Mesothelial cell of epicardium (in vitro differentiated cells): ENCODE results near the gene OBSCN. TPM values are rescaled to one million over a fixed set of nuclear protein-coding genes. Genes with fewer than 3 reads are reported as not detected.
A peak's percentile ranks its signal among the peaks of the same experiment; 100 is the strongest.

ENCODE experiments used
- DNase-seq, 2 experiments: peaks; one replicate each; pipeline ENCODE4 v3.0.0; 2021; ENCODE audit warnings: low spot score in 2 of 2; ENCODE audit not compliant: unreplicated experiment in 2 of 2
- H3K27ac Mint-ChIP-seq: 2 replicates; pipeline ENCODE4 v1.8.0; 2021; ENCODE audit warnings: mixed read lengths
- H3K27me3 Mint-ChIP-seq: 2 replicates; pipeline ENCODE4 v1.8.0; 2021; ENCODE audit warnings: low read depth, mixed read lengths
- H3K36me3 Mint-ChIP-seq: 2 replicates; pipeline ENCODE4 v1.8.0; 2021; ENCODE audit warnings: mixed read lengths
- H3K4me1 Mint-ChIP-seq: 2 replicates; pipeline ENCODE4 v1.8.0; 2021; ENCODE audit warnings: mixed read lengths
- H3K4me3 Mint-ChIP-seq: 2 replicates; pipeline ENCODE4 v1.8.0; 2021; ENCODE audit warnings: mild to moderate bottlenecking, moderate library complexity, mixed read lengths
- H3K9me3 Mint-ChIP-seq: 2 replicates; pipeline ENCODE4 v1.8.0; 2021; ENCODE audit warnings: mixed read lengths
- CTCF ChIP-seq: fragments of 200-600 bp; sonication (generic); IDR thresholded peaks from one replicate; pipeline ENCODE4 v1.5.0; 2021; ENCODE audit warnings: antibody characterized with exemption; ENCODE audit not compliant: unreplicated experiment
- total RNA-seq: library from RNA; stranded (reverse); gene quantifications from 3 replicates; pipeline ENCODE4 v1.2.1, GENCODE V29; 2021

OBSCN gene
- total RNA-seq, 1 donor from 2014 or later = 113 TPM

GRCh38 chr1:228278432-228278941 is 70.6 kb downstream of the OBSCN start:
- Mint-ChIP-seq H3K4me1 (peaks cover 5% of the 10 kb centered on the region), H3K27ac (no peak overlapping the region), H3K4me3 (no peak overlapping the region), H3K27me3 (no peaks in the 10 kb centered on the region), H3K9me3 (no peaks in the 10 kb centered on the region), H3K36me3 (peaks cover 4% of the 10 kb centered on the region)
- DNase-seq = peak in 1 of 2 experiments; percentile 18
- TF ChIP-seq CTCF = no peak

GRCh38 chr1:228279011-228279721 is 71.3 kb downstream of the OBSCN start:
- Mint-ChIP-seq H3K4me1 (peaks cover 5% of the 10 kb centered on the region), H3K4me3 (no peak overlapping the region), H3K36me3 (peaks cover 6% of the 10 kb centered on the region), H3K9me3 (no peaks in the 10 kb centered on the region), H3K27me3 (no peaks in the 10 kb centered on the region), H3K27ac (no peak overlapping the region)
- peak; percentile 16 to 36 for DNase-seq
- TF ChIP-seq CTCF = no peak

- Mint-ChIP-seq H3K36me3 (peaks cover 6% of the 10 kb centered on the region), H3K27me3 (no peaks in the 10 kb centered on the region), H3K4me1 (peaks cover 5% of the 10 kb centered on the region), H3K9me3 (no peaks in the 10 kb centered on the region), H3K4me3 (no peak overlapping the region), H3K27ac (no peak overlapping the region)
- DNase-seq = peak in 1 of 2 experiments; percentile 33
- TF ChIP-seq CTCF = no peak
These were observed 71.9 kb downstream of the OBSCN start for GRCh38 chr1:228279722-228280105.

- DNase-seq = peak; percentile 16 to 36
These were observed 72.5 kb downstream of the OBSCN start for GRCh38 chr1:228280106-228280901.

More at GRCh38 chr1:228280106-228280901, 72.5 kb downstream of the OBSCN start:
- H3K4me1 Mint-ChIP-seq = no peaks in the 10 kb centered on the region
- no peak overlapping the region for H3K4me3 Mint-ChIP-seq
- no peak overlapping the region for H3K27ac Mint-ChIP-seq
- peaks cover 7% of the 10 kb centered on the region for H3K36me3 Mint-ChIP-seq
- H3K27me3 Mint-ChIP-seq = no peaks in the 10 kb centered on the region
- no peak for TF ChIP-seq CTCF
- H3K9me3 Mint-ChIP-seq = no peaks in the 10 kb centered on the region
